K562 (cell line): ENCODE data around the gene AKT1S1. TPM values are rescaled to one million over a fixed set of nuclear protein-coding genes. Genes with fewer than 3 reads are reported as not detected.
A peak's percentile ranks its signal among the peaks of the same experiment; 100 is the strongest.

Experiments used
- ATF1 ChIP-seq, 2 experiments: fragments of 450-650 bp in 1 of 2; IDR thresholded peaks; 2 replicates each; pipeline ENCODE4 v1.6.1; 2016; ENCODE audit warnings: missing compliant biosample characterization in 1 of 2, missing genetic modification characterization in 1 of 2
- BRD4 ChIP-seq: fragments of 200-600 bp; sonication (generic); IDR thresholded peaks from 2 replicates; pipeline ENCODE4 v1.6.1; 2017; ENCODE audit warnings: inconsistent platforms
- DIDO1 ChIP-seq: fragments of 450-650 bp; IDR thresholded peaks from 2 replicates; pipeline ENCODE4 v1.6.1; 2016; ENCODE audit warnings: low read depth, missing biosample characterization, missing genetic modification characterization
- ELK1 ChIP-seq: sonication (generic); formaldehyde crosslinking; IDR thresholded peaks from 2 replicates; pipeline ENCODE4 v1.8.1; 2022; ENCODE audit warnings: missing genetic modification reagents
- FOS ChIP-seq: IDR thresholded peaks from 3 replicates; pipeline ENCODE4 v1.6.1; 2011; ENCODE audit not compliant: insufficient read length; ENCODE audit errors: extremely low read depth
- FOXK2 ChIP-seq, 2 experiments: fragments of 450-650 bp; IDR thresholded peaks in 1 of 2; conservative IDR thresholded peaks in 1 of 2; 2 replicates each; pipeline ENCODE4 v1.6.1; 2016; ENCODE audit warnings: low read depth in 2 of 2, mild to moderate bottlenecking in 1 of 2
- KHSRP ChIP-seq: fragments of 450-650 bp; IDR thresholded peaks from 2 replicates; pipeline ENCODE4 v1.6.1; 2017
- MTF1 ChIP-seq: fragments of 250-450 bp; sonication (Bioruptor Pico); IDR thresholded peaks from 2 replicates; pipeline ENCODE4 v1.9.0; 2021; ENCODE audit warnings: moderate library complexity, mild to moderate bottlenecking, inconsistent platforms, borderline replicate concordance
- MYC ChIP-seq, 2 experiments: fragments of 250-450 bp in 1 of 2; sonication (Bioruptor Pico) in 1 of 2; IDR thresholded peaks; 2 replicates each; pipeline versions ENCODE4 v1.5.1 to v1.6.1; 2012 to 2021; ENCODE audit warnings: low read depth in 2 of 2, borderline replicate concordance in 1 of 2, improper control_type of control experiment in 1 of 2, low read length in 1 of 2, mild to moderate bottlenecking in 1 of 2, moderate library complexity in 1 of 2
- NR2C2 ChIP-seq, 2 experiments: fragments of 200-800 bp in 1 of 2; sonication (Bioruptor generic) in 1 of 2; sonication (generic) in 1 of 2; formaldehyde crosslinking in 1 of 2; IDR thresholded peaks; 2 replicates each; pipeline versions ENCODE4 v1.6.1 to v1.8.0; 2016 to 2022; ENCODE audit warnings: mild to moderate bottlenecking in 1 of 2, missing compliant biosample characterization in 1 of 2, missing genetic modification characterization in 1 of 2, missing genetic modification reagents in 1 of 2
- NR2F6 ChIP-seq: fragments of 450-650 bp; formaldehyde crosslinking; IDR thresholded peaks from 2 replicates; pipeline ENCODE4 v1.4.0; 2020; ENCODE audit warnings: mild to moderate bottlenecking
- PHB ChIP-seq: fragments of 250-450 bp; sonication (Bioruptor Pico); IDR thresholded peaks from 2 replicates; pipeline ENCODE4 v1.5.0; 2021
- POLR2B ChIP-seq: fragments of 450-650 bp; IDR thresholded peaks from 2 replicates; pipeline ENCODE4 v1.6.1; 2018; ENCODE audit warnings: low read depth; ENCODE audit not compliant: partially characterized antibody
- PREB ChIP-seq: sonication (generic); formaldehyde crosslinking; IDR thresholded peaks from 2 replicates; pipeline ENCODE4 v1.8.1; 2023; ENCODE audit warnings: mild to moderate bottlenecking, missing genetic modification reagents
- PYGO2 ChIP-seq: fragments of 450-650 bp; IDR thresholded peaks from 2 replicates; pipeline ENCODE4 v1.6.1; 2016; ENCODE audit warnings: mild to moderate bottlenecking, missing genetic modification characterization, moderate library complexity, missing compliant biosample characterization
- SMAD2 ChIP-seq: fragments of 150-350 bp; IDR thresholded peaks from 2 replicates; pipeline ENCODE4 v1.6.1; 2014; ENCODE audit warnings: low read depth, mild to moderate bottlenecking, low read length
- SMAD3 ChIP-seq: fragments of 450-650 bp; formaldehyde crosslinking; conservative IDR thresholded peaks from 2 replicates; pipeline ENCODE4 v1.4.0; 2020; ENCODE audit warnings: mild to moderate bottlenecking
- STAG1 ChIP-seq: sonication (generic); formaldehyde crosslinking; IDR thresholded peaks from 2 replicates; pipeline ENCODE4 v1.5.0; 2020; ENCODE audit warnings: missing genetic modification reagents, borderline replicate concordance
- U2AF1 ChIP-seq: fragments of 200-400 bp; formaldehyde crosslinking; optimal IDR thresholded peaks from 2 replicates; pipeline ENCODE3; 2017; ENCODE audit warnings: mild to moderate bottlenecking, low read depth, low read length, moderate library complexity
- ZFPM2 ChIP-seq: fragments of 250-450 bp; sonication (Bioruptor Pico); IDR thresholded peaks from 2 replicates; pipeline ENCODE4 v1.5.1; 2022; ENCODE audit warnings: mild to moderate bottlenecking
- ZKSCAN8 ChIP-seq: fragments of 200-800 bp; sonication (Bioruptor generic); IDR thresholded peaks from 2 replicates; pipeline ENCODE4 v1.6.1; 2016; ENCODE audit warnings: missing genetic modification characterization, missing compliant biosample characterization
- ZNF217 ChIP-seq: sonication (generic); formaldehyde crosslinking; IDR thresholded peaks from 2 replicates; pipeline ENCODE4 v1.8.0; 2022; ENCODE audit warnings: mild to moderate bottlenecking, missing genetic modification reagents
- polyA plus RNA-seq, 8 experiments: library from polyadenylated mRNA; depleted of rRNA in 4 of 8; stranded (reverse) in 5 of 8; unstranded in 3 of 8; fragments of >200 nt; fragmentation: Nextera tagmentation in 2 of 8; fragmentation: Illumina TruSeq in 1 of 8; extraction: Ambion mirVana in 2 of 8; extraction: Trizol in 1 of 8; gene quantifications; 2 replicates each; pipeline versions ENCODE4 v1.2.1 to v1.2.3, GENCODE V29; 2011 to 2014; ENCODE audit warnings: inconsistent platforms in 1 of 8, missing spikeins in 1 of 8
- total RNA-seq, 7 experiments: library from RNA; depleted of rRNA in 6 of 7; stranded (reverse); fragments of >200 nt in 6 of 7; fragmentation: Illumina TruSeq in 2 of 7; extraction: Trizol in 2 of 7; gene quantifications; 2 replicates each; pipeline versions ENCODE4 v1.2.1 to v1.2.3, GENCODE V29; 2011 to 2021; ENCODE audit warnings: low replicate concordance in 1 of 7
- TF ChIP-seq, protein P1 (sequence below): fragments of 250-450 bp; sonication (Bioruptor Pico); IDR thresholded peaks from 2 replicates; pipeline ENCODE4 v1.4.0; 2020; ENCODE audit warnings: mild to moderate bottlenecking
- TF ChIP-seq, protein P2 (sequence below), 2 experiments: fragments of 450-650 bp in 1 of 2; sonication (generic) in 1 of 2; formaldehyde crosslinking in 1 of 2; IDR thresholded peaks in 1 of 2; conservative IDR thresholded peaks in 1 of 2; 2 replicates each; pipeline versions ENCODE4 v1.6.1 to v1.8.1; 2016 to 2023; ENCODE audit warnings: mild to moderate bottlenecking in 2 of 2, moderate library complexity in 2 of 2, inconsistent platforms in 1 of 2, missing genetic modification reagents in 1 of 2

AKT1S1 gene
- total and polyA plus RNA-seq, 9 of the 15 experiments (the other 6 are each of a cell fraction or from before 2014, with no cell fraction given) = 1.2 to 50.3 (median 17.1) TPM

DNA sequence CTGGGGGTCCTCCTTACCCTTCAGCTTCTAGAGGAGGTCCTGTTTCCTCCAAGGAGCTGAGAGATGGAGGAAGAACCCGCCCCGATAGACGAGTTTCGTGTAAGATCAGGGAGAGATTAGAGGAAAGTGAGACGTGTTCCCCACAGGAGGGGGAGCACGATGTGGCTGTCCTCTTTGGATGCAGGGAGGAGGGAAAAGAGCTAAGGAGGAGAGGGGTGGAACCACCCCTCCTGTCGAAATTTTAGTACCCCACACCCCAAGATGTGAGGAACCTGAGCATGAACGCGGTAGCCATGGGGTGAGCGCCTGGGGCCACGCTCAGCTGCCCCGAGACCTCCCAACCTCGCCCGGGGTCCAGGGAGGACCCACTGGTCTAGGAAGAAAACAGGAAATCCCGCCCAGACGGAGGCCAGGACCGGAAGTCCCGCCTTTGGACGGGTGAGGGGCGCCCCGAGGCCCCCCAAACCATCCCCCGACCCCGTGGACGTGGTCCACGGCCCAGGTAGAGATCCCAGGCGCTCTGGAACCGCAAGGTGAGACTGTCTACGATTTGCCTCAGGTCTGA is 1.2 kb downstream of the AKT1S1 start (continued):
- TF ChIP-seq FOXK2 (conservative IDR thresholded peaks at IDR 0.05 in 1 of 2, IDR thresholded peaks at IDR 0.05 in 1 of 2; ENCODE audit: low read depth in 2 of 2) (0 out of 4 replicates have a peak, but pooled peaks have one; percentile 12 to 16), ZNF217 (CRISPR knock-in tag) (no peak), FOS (no peak), MTF1 (CRISPR knock-in tag) (no peak), MYC (IDR thresholded peaks at IDR 0.05; ENCODE audit: low read depth, low read length) (no peak), MYC (CRISPR knock-in tag; IDR thresholded peaks at IDR 0.05; ENCODE audit: borderline replicate concordance, low read depth) (no peak), ELK1 (CRISPR knock-in tag) (no peak), KHSRP (no peak), ZKSCAN8 (CRISPR knock-in tag) (no peak), DIDO1 (tag) (peak; percentile 7; the same call in 1 of the 2 replicates), PREB (CRISPR knock-in tag) (no peak), NR2F6 (no peak), BRD4 (no peak), POLR2B (no peak), NR2C2 (CRISPR knock-in tag; IDR thresholded peaks at IDR 0.05) (no peak), NR2C2 (tag; IDR thresholded peaks at IDR 0.05) (no peak), PHB (0 out of 2 replicates have a peak, but pooled peaks have one; percentile 83), ATF1 (CRISPR knock-in tag; IDR thresholded peaks at IDR 0.05) (no peak), ATF1 (tag; IDR thresholded peaks at IDR 0.05) (no peak), SMAD3 (CRISPR knock-in tag) (no peak), U2AF1 (no peak), STAG1 (CRISPR knock-in tag) (no peak), ZFPM2 (CRISPR knock-in tag) (no peak), SMAD2 (no peak), PYGO2 (tag) (no peak)
- TF ChIP-seq, protein P1, sequence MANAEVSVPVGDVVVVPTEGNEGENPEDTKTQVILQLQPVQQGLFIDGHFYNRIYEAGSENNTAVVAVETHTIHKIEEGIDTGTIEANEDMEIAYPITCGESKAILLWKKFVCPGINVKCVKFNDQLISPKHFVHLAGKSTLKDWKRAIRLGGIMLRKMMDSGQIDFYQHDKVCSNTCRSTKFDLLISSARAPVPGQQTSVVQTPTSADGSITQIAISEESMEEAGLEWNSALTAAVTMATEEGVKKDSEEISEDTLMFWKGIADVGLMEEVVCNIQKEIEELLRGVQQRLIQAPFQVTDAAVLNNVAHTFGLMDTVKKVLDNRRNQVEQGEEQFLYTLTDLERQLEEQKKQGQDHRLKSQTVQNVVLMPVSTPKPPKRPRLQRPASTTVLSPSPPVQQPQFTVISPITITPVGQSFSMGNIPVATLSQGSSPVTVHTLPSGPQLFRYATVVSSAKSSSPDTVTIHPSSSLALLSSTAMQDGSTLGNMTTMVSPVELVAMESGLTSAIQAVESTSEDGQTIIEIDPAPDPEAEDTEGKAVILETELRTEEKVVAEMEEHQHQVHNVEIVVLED (CRISPR knock-in tag) = no peak
- TF ChIP-seq, protein P2, sequence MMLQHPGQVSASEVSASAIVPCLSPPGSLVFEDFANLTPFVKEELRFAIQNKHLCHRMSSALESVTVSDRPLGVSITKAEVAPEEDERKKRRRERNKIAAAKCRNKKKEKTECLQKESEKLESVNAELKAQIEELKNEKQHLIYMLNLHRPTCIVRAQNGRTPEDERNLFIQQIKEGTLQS (IDR thresholded peaks at IDR 0.05) = no peak
- TF ChIP-seq, protein P2 (CRISPR knock-in tag; conservative IDR thresholded peaks at IDR 0.05) = no peak
